HG03095 (cell line): ENCODE measurements around the gene CEACAM20.
"Not testable (repeated sequence)": the region's sequence is repeated elsewhere in the genome, so short reads cannot be mapped to it uniquely, and the experiment has no call there.

Source experiments
- ATAC-seq: cut with Tn5 transposase; IDR thresholded peaks from one replicate; pipeline ENCODE4 v1.9.1; 2021; ENCODE audit warnings: moderate library complexity; ENCODE audit not compliant: unreplicated experiment

CEACAM20 gene

DNA sequence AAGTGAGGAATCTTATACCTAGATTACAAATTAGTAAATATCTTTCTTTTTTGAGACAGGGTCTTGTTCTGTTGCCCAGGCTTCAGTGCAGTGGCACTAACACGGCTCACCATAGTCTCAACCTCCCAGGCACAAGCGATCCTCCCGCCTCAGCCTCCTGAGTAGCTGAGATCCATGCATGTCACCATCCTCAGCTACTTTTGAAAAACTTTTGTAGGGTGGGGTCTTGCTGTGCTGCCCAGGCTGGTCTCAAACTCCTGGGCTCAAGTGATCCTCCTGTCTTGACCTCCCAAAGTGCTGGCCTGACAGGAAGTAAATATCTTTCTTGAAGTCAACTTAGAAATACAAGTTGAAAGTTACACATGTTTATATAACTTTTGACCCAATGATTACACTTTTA is 20.0 kb upstream of the CEACAM20 start:
- no peak for ATAC-seq

DNA sequence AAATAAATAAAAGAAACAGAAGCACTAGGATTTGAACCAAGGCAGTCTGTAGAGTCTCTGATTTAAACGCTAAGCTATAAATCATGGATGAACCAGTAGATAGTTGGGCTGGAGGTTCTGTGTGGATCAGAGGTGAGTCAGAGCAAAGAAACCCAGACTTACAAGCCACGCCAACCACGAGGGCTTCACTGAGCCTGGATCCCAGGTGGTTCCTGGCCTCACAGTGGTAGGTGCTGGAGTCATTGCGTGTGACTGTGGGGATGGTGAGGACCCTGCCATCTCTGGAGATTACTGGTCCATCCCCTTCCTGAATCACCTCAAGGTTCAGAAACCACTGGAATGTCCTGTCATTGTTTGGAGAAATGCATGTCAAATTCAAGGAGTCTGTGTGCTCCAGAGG is 19.3 kb upstream of the CEACAM20 start:
- ATAC-seq: no peak

DNA sequence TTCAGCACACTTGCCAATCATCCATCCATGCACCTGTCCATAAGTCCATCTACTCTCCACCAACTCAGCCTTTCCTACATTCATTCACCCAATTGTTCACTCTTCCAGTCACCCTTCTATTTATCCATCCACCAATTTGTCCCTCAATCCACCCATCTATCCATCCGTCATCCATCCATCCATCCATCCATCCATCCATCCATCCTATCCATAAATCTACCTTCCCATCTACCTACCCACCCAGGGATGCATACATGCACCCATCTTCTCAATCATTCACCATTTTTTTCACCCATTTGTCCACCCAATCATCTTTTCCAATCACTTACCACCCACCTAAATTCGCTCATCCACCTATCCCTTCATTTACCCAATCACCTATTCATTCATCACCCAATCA is 14.6 kb upstream of the CEACAM20 start:
- no peak for ATAC-seq

DNA sequence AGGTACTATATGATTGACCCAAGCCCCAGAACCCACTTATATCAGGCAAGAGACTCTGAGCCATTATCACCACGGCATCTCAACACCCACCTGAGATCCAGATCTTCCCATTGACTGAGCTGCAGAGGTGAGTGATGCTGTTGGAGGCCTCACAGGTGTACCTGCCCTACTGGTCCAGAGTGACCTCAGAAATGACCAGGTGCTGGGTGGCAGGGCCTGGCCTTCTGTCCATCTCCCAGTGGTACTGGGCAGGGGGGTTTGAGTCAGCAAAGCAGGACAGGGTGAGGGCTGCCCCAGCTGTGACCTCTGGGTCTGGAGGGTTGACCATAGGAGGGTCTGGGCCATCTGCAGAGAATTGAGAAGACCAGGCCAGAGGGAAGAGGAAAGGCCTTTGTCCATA is 13.2 kb upstream of the CEACAM20 start:
- no peak for ATAC-seq

DNA sequence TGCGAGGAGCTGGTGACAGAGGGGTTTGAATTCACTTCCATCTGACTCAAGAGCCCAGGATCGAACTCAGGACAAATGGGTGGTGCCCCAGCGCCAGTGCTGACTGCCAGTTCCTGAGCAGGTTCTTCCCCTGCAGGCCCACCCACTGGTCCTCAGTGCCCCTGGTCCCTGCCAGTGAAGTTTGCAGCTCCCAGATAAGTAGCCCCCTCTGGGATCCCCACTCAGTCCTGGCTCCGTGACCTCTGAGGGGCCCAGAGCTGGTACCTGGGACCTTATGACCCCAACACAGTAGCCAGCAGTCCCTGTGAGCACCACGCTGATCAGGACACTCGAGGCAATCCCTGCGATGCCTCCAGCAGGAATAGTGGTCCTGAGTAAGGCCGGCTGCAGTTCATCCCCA is 11.3 kb upstream of the CEACAM20 start:
- ATAC-seq: no peak

DNA sequence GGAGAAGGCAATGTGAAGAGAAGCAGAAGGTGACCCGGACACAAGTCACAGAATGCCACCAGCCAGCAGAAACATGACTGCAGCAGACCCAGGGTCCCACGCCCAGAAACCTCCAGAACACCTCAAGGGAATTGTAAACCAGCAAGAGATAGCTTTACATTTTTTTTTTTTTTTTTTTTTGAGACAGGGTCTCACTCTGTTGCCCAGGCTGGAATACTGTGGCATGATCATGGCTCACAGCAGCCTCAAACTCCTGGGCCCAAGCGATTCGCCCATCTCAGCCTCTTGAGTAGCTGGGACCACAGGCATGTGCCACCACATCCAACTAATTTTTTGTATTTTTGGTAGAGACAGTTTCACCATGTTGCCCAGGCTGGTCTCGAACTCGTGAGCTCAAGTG is 10.5 kb upstream of the CEACAM20 start:
- no peak for ATAC-seq

DNA sequence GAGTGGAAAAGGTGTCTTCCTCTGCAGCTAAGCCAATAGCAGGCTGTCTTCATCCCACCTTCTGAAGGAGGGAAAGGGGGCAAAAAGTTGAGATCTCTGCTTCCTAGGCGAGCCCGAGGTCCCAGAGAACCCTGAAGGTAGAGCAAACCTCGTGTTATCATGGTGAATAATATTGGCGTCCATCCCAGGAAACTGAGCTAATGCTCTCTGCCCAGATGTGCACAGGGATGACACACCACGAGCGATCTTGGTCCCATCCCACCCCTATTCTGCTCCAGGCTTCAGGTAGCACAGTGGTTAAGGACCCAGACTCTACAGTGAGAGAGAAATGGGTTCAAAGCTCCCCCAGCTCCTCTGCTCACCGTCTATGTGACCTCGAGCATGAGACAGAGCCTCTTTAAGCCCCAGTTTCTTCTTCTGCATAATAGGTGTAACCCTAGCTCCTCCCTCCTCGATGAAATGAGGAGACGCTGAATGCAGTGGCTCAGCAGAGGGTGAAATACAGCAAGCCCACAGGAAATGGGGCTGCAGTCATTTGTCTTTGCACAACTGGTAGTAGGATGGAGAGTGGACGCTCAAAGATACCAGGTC is 9.9 kb upstream of the CEACAM20 start:
- no peak for ATAC-seq

DNA sequence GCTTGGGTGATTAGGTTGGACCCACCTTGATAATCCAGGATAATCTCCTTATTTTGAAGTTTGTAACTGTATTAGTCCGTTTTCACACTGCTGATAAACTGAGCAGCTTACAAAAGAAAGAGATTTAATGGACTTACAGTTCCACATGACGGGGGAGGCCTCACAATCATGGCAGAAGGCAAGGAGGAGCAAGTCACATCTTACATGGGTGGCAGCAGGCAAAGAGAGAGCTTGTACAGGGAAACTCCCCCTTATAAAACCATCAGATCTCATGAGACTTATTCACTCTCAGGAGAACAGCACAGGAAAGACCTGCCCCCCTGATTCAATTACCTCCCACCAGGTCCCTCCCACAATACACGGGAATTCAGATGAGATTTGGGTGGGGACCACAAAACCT is 5.9 kb upstream of the CEACAM20 start:
- not testable (repeated sequence) for ATAC-seq

DNA sequence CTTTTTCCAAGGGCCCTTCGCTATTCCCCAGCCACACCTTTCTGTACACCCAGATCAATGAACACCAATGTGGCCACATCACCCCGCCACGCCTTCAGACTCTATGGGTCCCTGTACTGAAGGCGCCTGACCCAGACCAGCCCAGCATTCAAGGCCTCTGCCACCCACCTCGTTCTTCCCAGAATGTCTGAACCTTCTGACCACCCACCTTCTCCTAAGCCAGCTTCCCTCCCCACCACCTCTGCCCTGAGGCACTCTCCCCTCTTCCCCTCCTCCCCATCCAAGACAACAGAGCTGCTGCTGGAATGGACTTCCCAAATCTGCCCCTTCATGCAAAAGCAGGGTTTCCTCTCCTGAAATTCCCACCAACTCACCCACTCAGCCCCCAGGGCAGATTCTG is 3.3 kb upstream of the CEACAM20 start:
- ATAC-seq: no peak

DNA sequence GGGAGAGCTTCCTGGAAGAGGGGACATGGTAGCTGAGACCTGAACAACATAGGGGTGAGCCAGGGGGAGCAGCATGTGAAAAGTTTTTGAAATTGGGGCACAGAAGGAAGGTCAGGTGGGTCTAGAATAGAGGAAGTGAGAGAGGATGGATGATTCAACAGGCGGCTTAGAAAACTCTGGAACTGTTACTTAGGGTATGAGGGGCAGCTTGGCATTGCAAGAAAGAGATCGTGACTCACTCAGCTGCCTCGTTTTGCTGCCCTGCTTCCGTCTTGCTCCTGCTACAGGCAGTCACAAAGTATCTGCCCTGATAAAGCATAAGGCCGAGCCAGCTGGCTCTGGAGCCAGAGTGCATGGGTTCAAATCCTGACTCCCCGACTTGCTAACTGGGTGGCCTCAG is 1.3 kb upstream of the CEACAM20 start:
- ATAC-seq: no peak

DNA sequence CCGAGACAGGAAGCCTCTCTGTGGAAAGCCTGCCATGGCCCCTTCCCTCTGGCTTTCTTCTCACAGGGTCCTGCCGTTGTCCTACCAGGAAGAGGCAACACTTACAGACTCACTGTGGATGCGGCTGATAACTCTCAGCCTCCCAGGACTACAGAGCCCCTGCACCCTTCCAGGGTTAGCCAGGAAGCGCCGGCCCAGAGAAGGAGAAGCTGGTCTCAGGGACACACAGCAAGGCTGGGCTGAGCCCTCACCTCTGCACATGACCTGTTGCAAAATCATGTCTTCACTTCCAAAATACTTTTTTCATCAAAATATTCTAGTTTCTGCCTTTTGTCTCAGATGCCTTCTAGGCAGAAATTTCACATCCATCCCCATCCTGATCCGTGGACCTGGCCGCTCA is 1.9 kb downstream of the CEACAM20 start:
- ATAC-seq: no peak

DNA sequence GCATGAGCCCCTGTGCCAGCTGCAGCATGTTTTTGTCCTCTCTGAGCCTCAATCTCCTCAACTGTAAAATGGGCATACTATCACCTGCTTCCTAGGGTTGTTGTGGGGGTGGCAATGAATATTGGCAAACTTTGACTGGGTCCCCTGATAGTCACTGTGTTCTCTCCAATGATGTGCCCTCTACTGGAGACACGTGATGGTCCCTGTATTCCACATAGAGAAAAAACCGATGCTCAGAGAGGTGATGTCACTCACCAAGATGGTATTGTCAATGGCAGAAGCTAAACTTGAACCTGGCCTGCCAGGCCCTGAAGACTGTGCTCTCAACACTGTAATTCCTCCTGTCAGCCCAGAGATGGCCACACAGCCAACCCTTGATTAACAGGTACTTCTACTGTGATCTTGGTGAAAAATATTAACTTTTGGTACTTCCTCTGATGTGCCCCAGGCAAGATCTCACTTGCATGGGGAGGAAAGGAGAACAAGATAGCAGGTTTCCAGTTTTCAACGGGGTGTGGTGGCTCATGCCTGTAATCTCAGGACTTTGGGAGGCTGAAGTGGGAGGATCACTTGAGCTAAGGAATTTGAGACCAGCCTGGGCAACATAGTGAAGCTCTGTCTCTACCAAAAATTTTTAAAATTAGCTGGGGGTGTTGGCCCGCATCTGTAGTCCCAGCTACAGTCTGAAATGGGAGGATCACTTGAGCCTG is 3.6 kb downstream of the CEACAM20 start:
- no peak for ATAC-seq

DNA sequence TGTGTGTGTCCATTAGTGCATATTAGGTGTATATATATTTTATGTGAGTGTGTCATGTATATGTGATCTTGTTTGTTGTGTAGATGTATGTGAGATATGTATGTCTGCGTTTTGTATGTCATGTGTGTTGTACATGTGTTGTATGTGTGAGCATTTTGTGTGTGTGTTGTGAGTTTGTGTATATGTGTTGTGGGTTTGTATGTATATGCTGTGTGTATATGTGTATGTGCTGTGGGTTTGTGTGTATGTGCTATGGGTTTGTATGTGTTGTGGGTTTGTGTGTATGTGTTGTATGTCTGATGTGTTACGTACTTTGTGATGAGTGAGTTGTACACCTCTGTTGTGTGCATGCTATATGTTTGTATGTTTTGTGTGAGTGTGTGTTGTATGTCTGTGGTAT is 8.1 kb downstream of the CEACAM20 start:
- no peak for ATAC-seq

DNA sequence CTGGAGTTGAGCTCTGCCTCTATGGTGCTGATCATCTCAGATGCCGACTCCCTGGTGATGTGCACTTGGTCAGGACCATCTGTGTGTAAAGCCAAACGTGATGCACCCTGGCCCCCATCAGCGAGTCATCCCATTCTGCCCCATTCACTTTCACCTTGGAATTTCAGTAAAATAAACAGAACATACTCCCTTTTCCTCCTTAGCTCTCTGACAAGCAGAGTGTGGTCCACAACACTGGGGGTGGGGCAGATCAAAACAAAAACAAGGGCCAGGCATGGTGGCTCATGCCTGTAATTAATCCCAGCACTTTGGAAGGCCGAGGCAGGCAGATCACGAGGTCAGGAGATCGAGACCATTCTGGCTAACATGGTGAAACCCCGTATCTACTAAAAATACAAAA is 12.3 kb downstream of the CEACAM20 start:
- ATAC-seq: no peak

DNA sequence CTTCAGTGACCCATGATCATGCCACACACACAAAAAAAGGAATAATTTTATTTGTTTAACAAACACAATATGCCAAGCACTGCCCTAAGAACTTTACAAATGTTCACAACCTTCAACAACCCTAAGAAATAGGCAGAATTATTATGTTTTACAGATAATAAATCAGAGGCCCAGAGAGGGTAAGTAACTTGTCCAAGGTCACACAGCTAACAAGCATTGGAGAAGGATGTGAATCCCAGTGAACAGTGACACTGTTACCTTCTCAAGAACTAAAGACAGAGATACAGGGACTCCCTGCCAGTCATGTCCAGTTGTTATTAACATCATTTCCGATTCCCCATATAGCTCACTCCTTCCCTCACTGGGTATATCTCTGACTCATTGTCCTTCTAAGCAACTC is 13.6 kb downstream of the CEACAM20 start:
- ATAC-seq: no peak

DNA sequence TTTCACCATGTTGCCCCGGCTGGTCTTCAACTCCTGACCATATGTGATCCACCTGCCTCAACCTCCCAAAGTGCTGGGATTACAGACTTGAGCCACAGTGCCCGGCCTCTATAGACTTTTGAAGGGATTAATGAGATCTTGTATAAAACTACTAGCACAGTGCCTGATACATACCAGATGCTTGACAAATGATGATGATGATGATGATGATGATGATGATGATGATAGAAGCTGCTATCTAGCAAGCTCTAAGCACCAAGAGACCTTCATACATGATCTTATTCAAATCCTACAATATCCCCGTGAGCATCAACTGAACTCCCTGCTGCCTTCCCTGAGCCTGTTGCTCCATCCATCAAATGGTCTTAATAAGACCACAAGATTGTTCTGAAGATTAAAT is 14.4 kb downstream of the CEACAM20 start:
- ATAC-seq: no peak

DNA sequence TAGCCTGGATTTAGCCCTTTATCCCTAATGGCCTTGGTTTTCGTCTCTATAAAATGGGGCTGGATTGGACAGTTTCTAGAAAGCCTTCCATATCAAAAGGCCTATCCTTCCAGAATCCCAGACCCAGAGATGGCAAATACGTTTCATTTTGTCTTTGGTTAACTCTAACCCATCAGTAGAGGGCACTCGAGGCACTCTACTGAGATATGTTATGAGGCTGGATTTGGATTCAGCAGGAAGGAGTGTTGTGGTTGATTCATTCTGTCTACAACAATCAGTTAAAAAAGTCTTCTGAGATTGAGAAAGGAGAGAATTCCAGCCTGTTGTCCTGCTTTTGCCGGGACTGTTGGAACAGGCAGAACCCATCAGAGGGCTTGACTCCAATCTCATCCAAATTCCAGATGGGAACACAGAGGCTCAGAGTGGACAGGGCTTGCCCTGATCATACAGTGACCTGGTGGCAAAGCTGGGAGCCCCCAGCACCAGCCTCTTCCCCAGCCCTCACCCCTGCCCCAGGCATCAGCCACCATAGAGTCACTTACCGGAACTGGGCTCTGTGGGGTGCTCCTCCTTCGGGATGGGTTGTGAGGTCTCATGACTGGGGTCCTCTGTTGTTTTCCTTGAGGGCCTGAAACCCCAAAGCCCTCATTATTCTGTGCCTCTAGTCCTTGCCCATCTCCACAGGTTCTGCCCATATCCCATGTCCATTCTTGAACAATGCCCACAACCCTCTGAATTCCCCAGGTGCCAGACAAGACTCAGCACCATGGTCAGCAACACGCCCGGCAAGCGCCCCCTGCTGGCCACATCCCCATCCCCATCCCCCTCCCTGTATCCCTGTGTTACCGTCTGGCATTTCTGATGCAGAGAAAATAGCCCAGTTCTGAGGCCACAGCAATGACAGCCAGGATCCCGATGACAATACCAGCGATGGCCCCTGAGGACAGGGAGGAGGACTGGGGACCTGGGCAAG is 16.9 kb downstream of the CEACAM20 start:
- ATAC-seq: no peak

DNA sequence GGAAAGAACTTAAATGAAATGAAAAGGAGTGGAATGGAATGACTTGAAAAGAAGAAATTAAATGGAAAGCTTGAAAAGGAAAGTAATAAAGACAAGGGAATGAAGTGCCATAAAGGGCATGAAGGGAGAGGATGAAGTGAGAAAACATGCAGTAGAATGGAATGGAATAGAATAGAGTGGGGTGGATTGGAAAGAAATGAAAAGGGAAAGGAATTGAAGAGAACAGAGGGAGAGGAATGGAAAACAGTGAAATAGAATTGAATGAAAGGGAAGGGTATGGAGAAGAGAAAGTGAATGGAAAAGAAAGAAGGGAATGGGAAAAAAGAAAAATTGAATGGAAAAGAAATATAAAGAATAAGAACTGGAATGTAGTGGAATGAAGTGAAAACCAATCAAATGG is 20.0 kb downstream of the CEACAM20 start:
- no peak for ATAC-seq

DNA sequence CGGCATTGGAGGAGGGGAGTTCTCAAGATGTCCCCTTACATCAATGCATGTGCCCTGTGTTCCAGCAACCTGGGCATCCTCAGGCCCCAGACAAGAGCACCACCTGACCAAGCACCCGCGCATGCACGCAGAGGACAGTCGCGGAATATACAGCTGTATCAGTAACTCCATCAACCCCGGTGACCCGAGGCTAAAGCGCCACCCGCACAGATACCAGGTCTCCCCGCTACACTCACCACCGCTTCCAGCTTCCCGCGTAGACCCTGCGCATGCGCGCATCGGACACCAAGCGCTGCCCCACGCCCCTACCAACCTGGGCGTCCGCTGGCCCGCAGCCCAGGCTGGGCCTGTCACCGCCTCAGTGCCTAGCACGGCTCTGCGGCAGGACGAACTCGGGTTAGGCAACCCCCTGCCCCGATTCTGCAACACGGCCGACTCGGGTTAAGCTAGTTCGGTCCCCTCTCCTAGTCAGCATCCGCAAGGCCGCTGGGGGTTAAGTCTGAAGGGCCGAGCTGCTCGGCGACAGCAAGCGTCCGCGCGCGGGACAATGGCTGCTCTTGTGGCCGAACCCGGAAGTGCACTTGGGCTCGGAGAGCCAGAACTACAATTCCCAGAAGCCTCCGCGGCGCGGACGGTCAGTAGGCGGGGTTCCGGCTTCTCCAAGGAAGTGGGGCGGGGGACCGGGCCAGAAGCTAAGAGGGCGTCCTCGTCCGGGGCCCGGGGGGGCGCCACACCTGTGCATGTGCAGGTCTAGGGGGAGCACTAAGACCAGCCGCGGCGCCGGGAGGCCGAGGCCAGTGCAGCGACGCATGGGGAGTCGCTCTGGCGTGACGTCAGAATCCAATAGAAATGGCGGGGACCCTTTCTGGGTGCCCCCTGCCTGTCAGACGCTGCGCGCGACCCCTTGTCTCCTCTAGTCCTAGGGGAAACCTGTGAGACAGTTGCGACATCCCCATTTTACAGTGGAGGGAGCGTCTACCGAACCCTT is 29.2 kb downstream of the CEACAM20 start, which contains the start of gene ZNF180:
Gene ZNF180 (minus strand): TSS at position 561 of the 988 bp plus-strand sequence. CDS start 3,188 bp downstream, outside the sequence.
- peak; percentile 80 for ATAC-seq

DNA sequence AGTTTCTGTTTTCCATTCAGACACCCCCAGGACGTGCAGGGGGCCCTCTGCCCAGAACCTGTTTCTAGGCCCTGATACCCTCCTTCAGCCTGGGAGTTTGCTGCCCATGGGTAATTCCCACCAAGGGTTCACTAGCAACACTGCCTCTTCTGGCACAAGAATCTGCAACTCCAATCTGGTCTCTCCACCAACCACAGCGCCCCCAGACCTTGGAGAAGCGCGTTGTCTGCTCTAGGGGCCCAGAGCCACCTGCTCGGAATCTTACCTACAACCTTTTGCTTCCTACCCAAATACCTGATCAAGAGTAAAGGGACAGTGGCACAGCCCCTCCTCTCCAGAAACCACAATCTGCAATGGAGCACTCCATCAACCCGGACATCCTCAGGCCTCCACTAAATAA is 29.9 kb downstream of the CEACAM20 start:
- ATAC-seq: no peak

DNA sequence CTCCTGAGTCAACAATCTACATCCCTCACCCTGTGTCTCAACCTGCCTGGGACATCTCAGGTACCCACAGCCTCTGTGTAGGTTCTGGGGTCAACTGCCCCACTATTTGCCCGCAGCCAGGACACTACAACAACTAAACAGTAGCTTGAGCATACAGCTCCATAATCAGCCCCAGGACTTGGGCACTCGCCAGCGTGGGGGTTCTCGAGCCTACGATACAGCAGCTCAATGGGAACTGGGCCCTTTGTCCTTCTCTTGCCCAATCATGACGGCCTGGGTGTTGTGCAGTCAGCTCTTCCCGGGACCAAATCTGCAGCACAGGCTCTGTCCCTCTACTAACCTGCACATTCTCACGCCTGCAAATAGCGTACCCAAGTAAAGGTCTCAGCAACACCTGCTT is 30.5 kb downstream of the CEACAM20 start:
- ATAC-seq: no peak
